Fibroblast of lung (primary cell): ENCODE measurements around the gene NRF1.

ENCODE experiments used
- CTCF ChIP-seq, 2 donors: IDR thresholded peaks in 1 of 2; conservative IDR thresholded peaks in 1 of 2; 1 replicate in 1 of 2; 2 replicates in 1 of 2; pipeline ENCODE4 v1.5.1; 2011 to 2012; ENCODE audit warnings: low read length in 2 of 2, control low read depth in 1 of 2, inconsistent platforms in 1 of 2, low read depth in 1 of 2, mild to moderate bottlenecking in 1 of 2
- EZH2 ChIP-seq: IDR thresholded peaks from 2 replicates; pipeline ENCODE4 v1.5.1; 2012; ENCODE audit warnings: low read length, control low read depth, mild to moderate bottlenecking; ENCODE audit errors: missing control alignments

GRCh38 chr7:129597672-129598071, 13.8 kb upstream of the NRF1 start:
- no peak for TF ChIP-seq CTCF (conservative IDR thresholded peaks at IDR 0.05 in 1 of 2, IDR thresholded peaks at IDR 0.05 in 1 of 2; ENCODE audit: low read depth in 1 of 2, low read length in 2 of 2)
- no peak for TF ChIP-seq EZH2
